Right lobe of liver (tissue), 6 donors: Measurements from ENCODE around the gene TBX2. TPM values are rescaled to one million over a fixed set of nuclear protein-coding genes. Genes with fewer than 3 reads are reported as not detected.
A peak's percentile ranks its signal among the peaks of the same experiment; 100 is the strongest.

Experiments
- ATAC-seq, 4 donors: fragments of 200-7000 bp; cut with Tn5 transposase; one replicate each; pipeline ENCODE4 v1.9.1; 2020; ENCODE audit warnings: mild to moderate bottlenecking in 4 of 4, moderate library complexity in 4 of 4
- DNase-seq, 3 donors: peaks; one replicate each; pipeline ENCODE4 v3.0.0-alpha.2; 2020
- H3K27ac ChIP-seq, 3 donors: fragments of 200-600 bp; one replicate each; pipeline ENCODE4 v1.8.0; 2022
- H3K27me3 ChIP-seq, 2 donors: fragments of 200-600 bp; one replicate each; pipeline ENCODE4 v1.8.0; 2022
- H3K36me3 ChIP-seq, 4 donors: fragments of 200-600 bp; sonication (generic) in 1 of 4; one replicate each; pipeline versions ENCODE4 v1.5.1 to v1.8.0; 2017 to 2022; ENCODE audit warnings: control low read depth in 1 of 4
- H3K4me1 ChIP-seq, 4 donors: fragments of 200-600 bp; sonication (generic) in 1 of 4; one replicate each; pipeline versions ENCODE4 v1.5.1 to v1.8.0; 2017 to 2022; ENCODE audit warnings: control low read depth in 1 of 4
- H3K4me3 ChIP-seq, 3 donors: fragments of 200-600 bp; one replicate each; pipeline ENCODE4 v1.8.0; 2022
- H3K9me3 ChIP-seq, 4 donors: fragments of 200-600 bp; sonication (generic) in 1 of 4; one replicate each; pipeline versions ENCODE4 v1.5.1 to v1.8.0; 2017 to 2022; ENCODE audit warnings: control low read depth in 1 of 4
- POLR2A ChIP-seq: fragments of 450-650 bp; IDR thresholded peaks from one replicate; pipeline ENCODE4 v1.6.1; 2017; ENCODE audit warnings: antibody characterized with exemption, mild to moderate bottlenecking
- WGBS: methylation state at CpG from one replicate; pipeline ENCODE4 v1.1.6; 2018; ENCODE audit warnings: low coverage, low lambda C conversion rate; ENCODE audit not compliant: insufficient coverage; ENCODE audit errors: missing lambda C conversion rate; 5-methylcytosine and 5-hydroxymethylcytosine counted together
- intact Hi-C, 2 donors: fragments of 100-400 bp; cut with DNase I; formaldehyde crosslinking; loops; one replicate each; pipeline versions ENCODE4 v1.11.2 to v1.14.1; 2022
- total RNA-seq, 6 experiments: library from RNA; depleted of rRNA in 2 of 6; stranded (reverse); fragments of >200 nt in 2 of 6; fragmentation: NEBNext Ultra II Directional in 3 of 6; extraction: Animal tissue kit (Norgen Biotek cat#: 25700) in 3 of 6; gene quantifications; one replicate each; pipeline versions ENCODE4 v1.1.0 to v1.2.4, GENCODE V29; 2016 to 2023
- TF ChIP-seq, protein P1 (sequence below), 4 donors: fragments of 200-600 bp in 3 of 4; fragments of 450-650 bp in 1 of 4; IDR thresholded peaks; one replicate each; pipeline versions ENCODE4 v1.5.1 to v1.8.0; 2016 to 2022; ENCODE audit warnings: antibody characterized with exemption in 4 of 4, mild to moderate bottlenecking in 2 of 4
- donor health status: DM: no; HTN: yes; CAD: no.
- donor health status: DM: no; HTN: no; CAD: no.
- donor health status: DM: no; HTN: no; CAD: no.
- donor health status: DM: no; HTN: yes; CAD: no.
- donor health status: DM: no; HTN: yes; CAD: no.

Gene TBX2
- total RNA-seq, 6 experiments from 2014 or later, result 1.9 to 4.4 (median 2.7) TPM

DNA sequence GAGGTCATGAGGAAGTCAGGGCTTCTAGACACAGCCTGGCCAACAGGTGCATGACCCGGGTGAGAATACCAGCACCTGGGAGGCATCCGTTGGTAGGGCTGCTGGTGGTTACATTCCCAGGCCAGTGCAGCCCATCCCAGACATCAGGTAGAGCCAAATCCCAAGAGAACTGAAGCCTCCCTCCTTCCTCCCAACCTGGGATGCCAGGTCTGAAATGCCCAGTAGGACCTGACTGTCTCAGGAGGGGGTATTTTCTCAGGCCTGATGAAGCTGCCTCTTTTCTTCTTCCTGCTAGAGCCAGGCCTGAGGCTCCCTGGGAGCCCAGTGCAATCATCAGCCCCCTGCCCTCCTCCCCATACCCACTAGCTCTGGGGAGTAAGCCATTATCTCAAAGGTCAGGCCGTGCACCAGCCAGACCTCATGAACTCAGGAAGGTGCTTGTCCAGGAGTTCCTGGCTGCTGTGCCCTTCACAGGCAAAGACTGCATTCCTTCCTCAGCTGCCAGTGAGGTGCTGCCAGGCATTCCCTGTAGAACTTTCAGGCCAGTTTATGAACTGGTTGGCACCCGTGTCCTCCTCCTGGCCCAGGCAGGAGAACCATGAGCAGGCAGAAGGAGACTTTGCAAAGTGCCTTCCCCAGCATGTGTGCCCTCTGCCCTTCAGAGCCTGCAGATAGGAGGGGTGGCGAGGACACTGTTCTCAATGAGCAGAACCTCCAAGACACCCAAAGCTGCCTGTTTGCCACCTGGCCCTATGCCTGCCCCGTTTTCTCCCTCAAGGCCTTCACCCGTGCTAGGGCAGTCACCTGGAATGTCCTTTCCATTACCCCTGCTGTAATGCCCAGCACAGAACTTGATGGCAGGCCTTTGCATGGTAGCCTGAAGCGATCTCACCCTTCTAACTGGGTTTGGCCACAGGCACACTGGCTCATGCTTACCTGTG, 7.6 kb downstream of the TBX2 start:
- no peaks in the 10 kb centered on the region for H3K36me3 ChIP-seq
- H3K27me3 ChIP-seq, result peaks cover 0 to 28% of the 10 kb centered on the region in 2 donors
- 40% methylated on average over 2 of the region's 8 CpGs for WGBS
- ATAC-seq (no peak), DNase-seq (peak in 1 of 3 donors; percentile 31)
- TF ChIP-seq POLR2A, result no peak
- TF ChIP-seq, protein P1, sequence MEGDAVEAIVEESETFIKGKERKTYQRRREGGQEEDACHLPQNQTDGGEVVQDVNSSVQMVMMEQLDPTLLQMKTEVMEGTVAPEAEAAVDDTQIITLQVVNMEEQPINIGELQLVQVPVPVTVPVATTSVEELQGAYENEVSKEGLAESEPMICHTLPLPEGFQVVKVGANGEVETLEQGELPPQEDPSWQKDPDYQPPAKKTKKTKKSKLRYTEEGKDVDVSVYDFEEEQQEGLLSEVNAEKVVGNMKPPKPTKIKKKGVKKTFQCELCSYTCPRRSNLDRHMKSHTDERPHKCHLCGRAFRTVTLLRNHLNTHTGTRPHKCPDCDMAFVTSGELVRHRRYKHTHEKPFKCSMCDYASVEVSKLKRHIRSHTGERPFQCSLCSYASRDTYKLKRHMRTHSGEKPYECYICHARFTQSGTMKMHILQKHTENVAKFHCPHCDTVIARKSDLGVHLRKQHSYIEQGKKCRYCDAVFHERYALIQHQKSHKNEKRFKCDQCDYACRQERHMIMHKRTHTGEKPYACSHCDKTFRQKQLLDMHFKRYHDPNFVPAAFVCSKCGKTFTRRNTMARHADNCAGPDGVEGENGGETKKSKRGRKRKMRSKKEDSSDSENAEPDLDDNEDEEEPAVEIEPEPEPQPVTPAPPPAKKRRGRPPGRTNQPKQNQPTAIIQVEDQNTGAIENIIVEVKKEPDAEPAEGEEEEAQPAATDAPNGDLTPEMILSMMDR (IDR thresholded peaks at IDR 0.05), result no peak
- intact Hi-C loops, result loop anchor here in 1 of 2 donors (10.0 kb wide), 1 partner anchor 682 kb away; no protein-coding TSS in a partner anchor
- H3K4me1 ChIP-seq, result peaks cover 0 to 23% (median 0%) of the 10 kb centered on the region in 4 donors
- no peak overlapping the region for H3K4me3 ChIP-seq
- H3K9me3 ChIP-seq, result no peaks in the 10 kb centered on the region
- H3K27ac ChIP-seq, result no peak overlapping the region

DNA sequence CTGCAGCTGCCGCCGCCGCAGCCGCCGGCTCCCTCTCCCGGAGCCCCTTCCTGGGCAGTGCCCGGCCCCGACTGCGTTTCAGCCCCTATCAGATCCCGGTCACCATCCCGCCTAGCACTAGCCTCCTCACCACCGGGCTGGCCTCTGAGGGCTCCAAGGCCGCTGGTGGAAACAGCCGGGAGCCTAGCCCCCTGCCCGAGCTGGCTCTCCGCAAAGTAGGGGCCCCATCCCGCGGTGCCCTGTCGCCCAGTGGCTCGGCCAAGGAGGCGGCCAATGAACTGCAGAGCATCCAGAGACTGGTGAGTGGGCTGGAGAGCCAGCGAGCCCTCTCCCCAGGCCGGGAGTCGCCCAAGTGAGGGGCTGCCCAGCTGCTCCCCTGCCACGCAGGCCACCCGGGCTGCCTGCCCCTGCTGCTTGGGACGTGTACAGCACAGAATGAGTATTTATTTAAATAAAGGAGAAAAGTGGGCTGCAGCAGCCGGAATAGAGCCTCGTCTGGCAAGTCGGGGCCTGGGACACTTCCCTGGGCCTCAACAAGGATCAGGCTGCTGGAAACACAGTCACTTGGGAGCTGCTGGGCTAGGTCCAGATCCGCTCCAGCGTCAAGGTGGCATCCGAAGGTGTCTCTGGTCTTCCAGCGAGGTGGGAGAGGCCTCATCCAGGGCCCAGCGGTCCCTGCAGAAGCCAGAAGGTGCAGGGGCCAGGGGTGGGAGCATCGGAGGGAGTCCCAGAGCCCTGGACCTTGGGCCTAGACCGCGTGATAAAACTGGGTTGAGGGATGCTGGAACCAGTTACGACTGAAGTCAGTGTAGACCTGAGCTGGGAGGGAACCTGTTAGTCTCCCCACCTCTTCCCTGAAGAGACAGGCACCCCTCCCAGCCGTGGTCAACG, 8.8 kb downstream of the TBX2 start:
- intact Hi-C loops, result loop anchor here in 1 of 2 donors (10.0 kb wide), 1 partner anchor 684 kb away; no protein-coding TSS in a partner anchor
- no peak for ATAC-seq
- H3K27me3 ChIP-seq, result peaks cover 0 to 17% of the 10 kb centered on the region in 2 donors
- peak overlapping the region in 1 of 3 donors; percentile 40 for H3K27ac ChIP-seq
- peaks cover 0 to 29% (median 0%) of the 10 kb centered on the region in 4 donors for H3K4me1 ChIP-seq
- H3K4me3 ChIP-seq, result peak overlapping the region in 1 of 3 donors; percentile 53
- WGBS, result 47% methylated on average over 22 of the region's 41 CpGs
- no peaks in the 10 kb centered on the region for H3K9me3 ChIP-seq
- DNase-seq, result peak in 2 of 3 donors; percentile 44 to 49
- TF ChIP-seq POLR2A, result no peak
- TF ChIP-seq, protein P1 (IDR thresholded peaks at IDR 0.05), result no peak
- H3K36me3 ChIP-seq, result no peaks in the 10 kb centered on the region

DNA sequence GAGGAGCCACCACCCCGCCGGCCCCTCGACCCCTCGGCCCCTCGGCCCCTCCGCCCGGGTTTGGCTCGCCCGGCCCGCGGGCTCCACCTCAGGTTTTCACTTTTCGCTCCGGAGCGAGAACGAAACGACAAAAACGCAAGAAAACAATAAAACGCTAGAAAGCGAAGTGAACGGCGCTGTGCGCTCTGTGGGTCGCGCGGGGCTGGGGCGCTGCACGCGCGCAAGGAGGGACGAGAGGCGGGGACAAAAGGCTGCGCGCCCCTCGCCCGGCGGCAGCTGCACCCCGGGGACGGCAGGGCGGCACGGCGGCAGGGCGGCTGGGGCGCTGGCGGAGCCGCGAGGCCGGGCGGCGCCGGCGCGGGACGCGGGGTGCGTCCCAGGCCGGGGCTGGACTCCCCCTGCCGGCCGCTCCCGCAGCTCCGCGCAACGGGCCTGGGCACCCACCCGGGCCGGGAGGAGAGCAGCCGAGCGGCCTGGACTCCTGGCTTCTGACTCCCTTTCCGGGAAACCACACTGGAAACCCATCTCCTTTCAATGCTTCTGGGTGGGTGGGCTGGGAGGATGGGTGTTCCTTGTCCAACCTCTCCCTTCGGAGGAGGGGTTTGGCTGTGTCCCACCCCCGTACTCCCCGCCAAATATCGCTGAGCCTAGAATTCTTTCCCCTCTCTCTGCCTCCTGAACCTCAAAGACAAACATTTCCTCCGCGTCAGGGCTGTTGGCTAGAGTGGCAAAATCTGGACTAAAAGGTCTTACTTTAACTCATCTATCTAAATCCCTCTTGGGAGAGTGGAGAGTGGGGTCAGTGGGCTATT, 9.9 kb downstream of the TBX2 start:
- DNase-seq (peak; percentile 64 to 73 (median 69)), ATAC-seq (peak; percentile 45 to 57 (median 48))
- intact Hi-C loops, result loop anchor here in 1 of 2 donors (5.0 to 10.0 kb wide), 3 partner anchors 407 to 685 kb away; no protein-coding TSS in a partner anchor
- peaks cover 0 to 6% of the 10 kb centered on the region in 2 donors for H3K27me3 ChIP-seq
- H3K9me3 ChIP-seq, result no peaks in the 10 kb centered on the region
- H3K4me3 ChIP-seq, result peak overlapping the region; percentile 37 to 53 (median 52)
- TF ChIP-seq, protein P1 (IDR thresholded peaks at IDR 0.05), result peak; percentile 30 to 68 (median 40)
- TF ChIP-seq POLR2A, result no peak
- no peaks in the 10 kb centered on the region for H3K36me3 ChIP-seq
- peak overlapping the region in 2 of 3 donors; percentile 38 to 76 for H3K27ac ChIP-seq
- 4% methylated on average over 35 of the region's 73 CpGs for WGBS
- peaks cover 0 to 25% (median 0%) of the 10 kb centered on the region in 4 donors for H3K4me1 ChIP-seq
